ENCODE measurements around the gene SLC5A11. TPM values are rescaled to one million over a fixed set of nuclear protein-coding genes. Genes with fewer than 3 reads are reported as not detected.

The SLC5A11 gene
- total RNA-seq, 3 donors from 2014 or later (not counting 1 experiment from before 2014, with no cell fraction given), result 0.20 to 0.40 TPM; not detected in 1

DNA sequence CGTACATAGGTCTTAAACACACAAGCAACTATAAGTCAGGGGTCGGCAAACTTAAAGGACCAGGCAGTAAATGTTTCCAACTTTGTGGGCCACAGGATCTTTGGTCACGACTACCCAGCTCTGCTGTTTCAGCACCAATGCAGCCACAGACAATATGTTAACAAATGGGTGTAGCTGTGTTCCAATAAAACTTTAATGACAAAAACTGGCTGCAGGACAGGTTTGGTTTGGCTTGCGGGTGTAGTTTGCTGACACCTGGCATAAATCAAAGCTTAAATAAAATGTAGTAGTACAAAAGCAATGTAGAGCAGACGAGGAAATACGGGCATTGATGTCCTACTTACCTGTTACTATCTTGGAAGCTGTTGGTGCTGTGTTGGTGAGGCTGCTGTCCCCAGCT, 84.7 kb downstream of the SLC5A11 start:
- no peaks in the 10 kb centered on the region for H3K9me3 ChIP-seq (ENCODE audit: control insufficient read depth, insufficient read depth, low read length)
- H3K27ac ChIP-seq (ENCODE audit: low read length), result no peak overlapping the region
- no peaks in the 10 kb centered on the region for H3K27me3 ChIP-seq (ENCODE audit: control insufficient read depth, insufficient read depth, low read length)
- Mint-ChIP-seq H3K27ac (no peak overlapping the region), H3K4me1 (no peaks in the 10 kb centered on the region), H3K9me3 (no peaks in the 10 kb centered on the region), H3K4me3 (no peak overlapping the region), H3K27me3 (ENCODE audit: low read depth in 2 of 2) (no peaks in the 10 kb centered on the region), H3K36me3 (peaks cover 8% of the 10 kb centered on the region)
- no peaks in the 10 kb centered on the region for H3K4me1 ChIP-seq (ENCODE audit: control insufficient read depth, insufficient read depth, low read length)
- ATAC-seq (no peak), DNase-seq (no peak)
- H3K36me3 ChIP-seq (ENCODE audit: control insufficient read depth, insufficient read depth, low read length), result peaks cover 68% of the 10 kb centered on the region
- WGBS (ENCODE audit: insufficient coverage), result 100% methylated on average over 5 of the region's 6 CpGs
- H3K4me3 ChIP-seq (ENCODE audit: low read length), result no peak overlapping the region
- intact Hi-C loops (cut with micrococcal nuclease), result no loop called here
- TF ChIP-seq, protein P1, sequence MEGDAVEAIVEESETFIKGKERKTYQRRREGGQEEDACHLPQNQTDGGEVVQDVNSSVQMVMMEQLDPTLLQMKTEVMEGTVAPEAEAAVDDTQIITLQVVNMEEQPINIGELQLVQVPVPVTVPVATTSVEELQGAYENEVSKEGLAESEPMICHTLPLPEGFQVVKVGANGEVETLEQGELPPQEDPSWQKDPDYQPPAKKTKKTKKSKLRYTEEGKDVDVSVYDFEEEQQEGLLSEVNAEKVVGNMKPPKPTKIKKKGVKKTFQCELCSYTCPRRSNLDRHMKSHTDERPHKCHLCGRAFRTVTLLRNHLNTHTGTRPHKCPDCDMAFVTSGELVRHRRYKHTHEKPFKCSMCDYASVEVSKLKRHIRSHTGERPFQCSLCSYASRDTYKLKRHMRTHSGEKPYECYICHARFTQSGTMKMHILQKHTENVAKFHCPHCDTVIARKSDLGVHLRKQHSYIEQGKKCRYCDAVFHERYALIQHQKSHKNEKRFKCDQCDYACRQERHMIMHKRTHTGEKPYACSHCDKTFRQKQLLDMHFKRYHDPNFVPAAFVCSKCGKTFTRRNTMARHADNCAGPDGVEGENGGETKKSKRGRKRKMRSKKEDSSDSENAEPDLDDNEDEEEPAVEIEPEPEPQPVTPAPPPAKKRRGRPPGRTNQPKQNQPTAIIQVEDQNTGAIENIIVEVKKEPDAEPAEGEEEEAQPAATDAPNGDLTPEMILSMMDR (IDR thresholded peaks at IDR 0.05), result no peak

DNA sequence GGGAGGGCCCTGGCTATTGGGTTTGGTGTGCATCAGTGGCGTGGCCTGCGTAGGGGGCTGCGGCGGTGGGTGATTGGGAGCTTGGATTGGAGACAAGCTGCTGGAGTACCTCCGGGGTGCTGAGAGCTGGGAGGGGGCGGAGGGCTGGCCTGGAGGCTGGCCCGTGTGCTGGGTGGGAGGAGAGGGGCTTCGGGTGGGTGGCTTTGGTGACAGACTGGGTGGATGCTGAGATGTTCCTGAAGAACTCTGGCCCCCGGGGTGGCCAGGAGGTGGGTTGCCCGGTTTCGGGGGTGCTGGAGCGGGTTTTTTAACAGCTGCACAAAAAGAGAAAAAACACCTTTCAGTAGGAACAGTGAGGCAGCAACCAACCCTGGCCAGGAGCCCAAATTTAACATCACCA, 85.3 kb downstream of the SLC5A11 start:
- no peak for ATAC-seq
- intact Hi-C loops (cut with micrococcal nuclease), result no loop called here
- DNase-seq, result no peak
- no peaks in the 10 kb centered on the region for H3K4me1 Mint-ChIP-seq
- Histone ChIP-seq H3K36me3 (ENCODE audit: control insufficient read depth, insufficient read depth, low read length) (peaks cover 73% of the 10 kb centered on the region), H3K27ac (ENCODE audit: low read length) (no peak overlapping the region), H3K4me1 (ENCODE audit: control insufficient read depth, insufficient read depth, low read length) (no peaks in the 10 kb centered on the region), H3K4me3 (ENCODE audit: low read length) (no peak overlapping the region), H3K27me3 (ENCODE audit: control insufficient read depth, insufficient read depth, low read length) (no peaks in the 10 kb centered on the region), H3K9me3 (ENCODE audit: control insufficient read depth, insufficient read depth, low read length) (no peaks in the 10 kb centered on the region)
- peaks cover 8% of the 10 kb centered on the region for H3K36me3 Mint-ChIP-seq
- WGBS (ENCODE audit: insufficient coverage), result 93% methylated on average over 12 of the region's 12 CpGs
- H3K4me3 Mint-ChIP-seq, result no peak overlapping the region
- no peaks in the 10 kb centered on the region for H3K9me3 Mint-ChIP-seq
- TF ChIP-seq, protein P1 (IDR thresholded peaks at IDR 0.05), result no peak
- no peak overlapping the region for H3K27ac Mint-ChIP-seq
- no peaks in the 10 kb centered on the region for H3K27me3 Mint-ChIP-seq (ENCODE audit: low read depth in 2 of 2)

DNA sequence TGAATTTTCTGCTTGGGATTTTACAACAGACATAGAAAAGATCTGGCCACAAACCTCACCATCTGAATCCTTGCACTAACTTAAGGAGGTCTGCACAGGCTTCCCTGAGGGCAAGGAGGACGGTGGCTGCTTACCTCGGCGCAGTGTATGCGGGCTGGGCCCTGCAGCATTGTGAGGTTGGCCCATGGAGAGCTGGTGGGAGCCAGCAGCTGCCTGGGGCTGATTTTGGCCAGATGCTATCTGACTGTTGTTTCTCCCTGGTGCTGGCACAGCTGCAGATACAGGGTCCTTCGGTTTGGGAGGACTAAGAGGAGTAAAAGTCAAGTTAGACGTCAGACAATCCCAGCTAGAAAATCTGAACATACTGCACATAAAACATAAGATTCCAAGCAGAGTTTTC, 89.6 kb downstream of the SLC5A11 start:
- Histone ChIP-seq H3K36me3 (ENCODE audit: control insufficient read depth, insufficient read depth, low read length) (peaks cover 71% of the 10 kb centered on the region), H3K27me3 (ENCODE audit: control insufficient read depth, insufficient read depth, low read length) (no peaks in the 10 kb centered on the region), H3K4me3 (ENCODE audit: low read length) (no peak overlapping the region), H3K4me1 (ENCODE audit: control insufficient read depth, insufficient read depth, low read length) (no peaks in the 10 kb centered on the region), H3K27ac (ENCODE audit: low read length) (no peak overlapping the region), H3K9me3 (ENCODE audit: control insufficient read depth, insufficient read depth, low read length) (no peaks in the 10 kb centered on the region)
- no peak for ATAC-seq
- Mint-ChIP-seq H3K27ac (no peak overlapping the region), H3K4me1 (no peaks in the 10 kb centered on the region), H3K36me3 (peaks cover 3% of the 10 kb centered on the region), H3K4me3 (no peak overlapping the region), H3K27me3 (ENCODE audit: low read depth in 2 of 2) (no peaks in the 10 kb centered on the region), H3K9me3 (no peaks in the 10 kb centered on the region)
- intact Hi-C loops (cut with micrococcal nuclease), result no loop called here
- TF ChIP-seq, protein P1 (IDR thresholded peaks at IDR 0.05), result no peak
- over 99% methylated on average over 6 of the region's 6 CpGs for WGBS (ENCODE audit: insufficient coverage)
- DNase-seq, result no peak

DNA sequence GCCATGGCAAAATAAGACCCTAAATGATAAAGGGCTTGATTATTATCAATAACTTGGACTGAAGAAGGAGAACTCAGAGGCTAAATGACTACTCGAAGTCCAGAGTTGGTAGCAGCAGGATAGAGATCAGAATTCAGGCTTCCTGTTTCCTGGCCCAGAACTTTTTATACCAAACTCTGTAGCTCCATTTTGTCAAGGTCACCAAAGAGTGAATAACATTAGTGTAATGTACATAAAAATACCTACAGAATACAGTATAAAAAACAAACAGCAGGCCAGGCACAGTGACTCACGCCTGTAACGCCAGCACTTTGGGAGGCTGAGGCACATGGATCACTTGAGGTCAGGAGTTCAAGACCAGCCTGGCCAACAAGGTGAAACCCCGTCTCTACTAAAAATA, 90.4 kb downstream of the SLC5A11 start:
- H3K27ac ChIP-seq (ENCODE audit: low read length), result no peak overlapping the region

More for the DNA sequence above, 90.4 kb downstream of the SLC5A11 start:
- H3K36me3 Mint-ChIP-seq, result no peaks in the 10 kb centered on the region
- intact Hi-C loops (cut with micrococcal nuclease), result no loop called here
- no peaks in the 10 kb centered on the region for H3K4me1 ChIP-seq (ENCODE audit: control insufficient read depth, insufficient read depth, low read length)
- ATAC-seq (no peak), DNase-seq (no peak)
- no peaks in the 10 kb centered on the region for H3K9me3 ChIP-seq (ENCODE audit: control insufficient read depth, insufficient read depth, low read length)
- no peaks in the 10 kb centered on the region for H3K27me3 ChIP-seq (ENCODE audit: control insufficient read depth, insufficient read depth, low read length)
- no peaks in the 10 kb centered on the region for H3K9me3 Mint-ChIP-seq
- WGBS (ENCODE audit: insufficient coverage), result 92% methylated on average over 4 of the region's 4 CpGs
- no peaks in the 10 kb centered on the region for H3K27me3 Mint-ChIP-seq (ENCODE audit: low read depth in 2 of 2)
- H3K4me3 ChIP-seq (ENCODE audit: low read length), result no peak overlapping the region
- H3K4me1 Mint-ChIP-seq, result no peaks in the 10 kb centered on the region
- no peak overlapping the region for H3K27ac Mint-ChIP-seq
- no peak overlapping the region for H3K4me3 Mint-ChIP-seq
- TF ChIP-seq, protein P1 (IDR thresholded peaks at IDR 0.05), result no peak
- peaks cover 70% of the 10 kb centered on the region for H3K36me3 ChIP-seq (ENCODE audit: control insufficient read depth, insufficient read depth, low read length)

Data from natural killer cell (primary cell).